WTC11 (cell line): ENCODE results near the gene RNF38. TPM values are rescaled to one million over a fixed set of nuclear protein-coding genes. Genes with fewer than 3 reads are reported as not detected.

Experiments used
- ATAC-seq: fragments of 200-7000 bp; cut with Tn5 transposase; 2 replicates; pipeline ENCODE4 v1.10.0; 2021; ENCODE audit warnings: mild to moderate bottlenecking, moderate library complexity
- CTCF ChIA-PET: fragments of 300-600 bp; sonication (Branson Sonifier 250); formaldehyde crosslinking; loops from one replicate; lab custom pipeline; 2021; ENCODE audit warnings: antibody characterized with exemption; lab: Charles Lee
- POLR2A ChIA-PET: fragments of 350-600 bp; sonication (Branson Sonifier 250); formaldehyde crosslinking; loops from one replicate; lab custom pipeline; 2021; ENCODE audit warnings: antibody characterized with exemption; lab: Charles Lee
- DNase-seq: peaks from one replicate; pipeline ENCODE4 v3.0.0; 2021; ENCODE audit warnings: low spot score
- H3K27ac Mint-ChIP-seq: 2 replicates; pipeline ENCODE4 v1.8.0; 2021; ENCODE audit warnings: mixed read lengths
- H3K27me3 Mint-ChIP-seq: 2 replicates; pipeline ENCODE4 v1.8.0; 2021; ENCODE audit warnings: low read depth, mild to moderate bottlenecking, moderate library complexity, mixed read lengths
- H3K36me3 Mint-ChIP-seq: 2 replicates; pipeline ENCODE4 v1.8.0; 2021; ENCODE audit warnings: mixed read lengths
- H3K4me1 Mint-ChIP-seq: 2 replicates; pipeline ENCODE4 v1.8.0; 2022; ENCODE audit warnings: mixed read lengths
- H3K4me3 Mint-ChIP-seq: 2 replicates; pipeline ENCODE4 v1.8.0; 2021; ENCODE audit warnings: mild to moderate bottlenecking, moderate library complexity, mixed read lengths
- H3K9me3 Mint-ChIP-seq: 2 replicates; pipeline ENCODE4 v1.8.0; 2021; ENCODE audit warnings: mixed read lengths
- CREM ChIP-seq: sonication (generic); formaldehyde crosslinking; IDR thresholded peaks from 2 replicates; pipeline ENCODE4 v1.8.1; 2022; ENCODE audit warnings: mild to moderate bottlenecking, missing genetic modification reagents, moderate library complexity
- IRF2 ChIP-seq: sonication (generic); formaldehyde crosslinking; IDR thresholded peaks from 2 replicates; pipeline ENCODE4 v1.8.0; 2022; ENCODE audit warnings: low read depth, missing genetic modification reagents, borderline replicate concordance
- JAZF1 ChIP-seq: fragments of 250-450 bp; sonication (Bioruptor Pico); IDR thresholded peaks from 2 replicates; pipeline ENCODE4 v1.9.0; 2021; ENCODE audit warnings: moderate library complexity, mild to moderate bottlenecking, inconsistent platforms
- JUN ChIP-seq: sonication (generic); formaldehyde crosslinking; IDR thresholded peaks from 2 replicates; pipeline ENCODE4 v1.8.0; 2023; ENCODE audit warnings: mild to moderate bottlenecking, missing genetic modification reagents
- NFE2L1 ChIP-seq: sonication (generic); formaldehyde crosslinking; IDR thresholded peaks from 2 replicates; pipeline ENCODE4 v1.8.1; 2023; ENCODE audit warnings: missing genetic modification reagents
- ZNF396 ChIP-seq: fragments of 250-450 bp; sonication (Bioruptor Pico); IDR thresholded peaks from 2 replicates; pipeline ENCODE4 v1.8.0; 2021; ENCODE audit warnings: mild to moderate bottlenecking, moderate library complexity, borderline replicate concordance
- total RNA-seq: library from RNA; stranded (reverse); gene quantifications from 3 replicates; pipeline ENCODE4 v1.2.3, GENCODE V29; 2021
- TF ChIP-seq, protein P1 (sequence below): fragments of 200-600 bp; IDR thresholded peaks from 2 replicates; pipeline ENCODE4 v1.8.0; 2022; ENCODE audit warnings: antibody characterized with exemption
- TF ChIP-seq, protein P2 (sequence below): fragments of 250-450 bp; sonication (Bioruptor Pico); IDR thresholded peaks from 2 replicates; pipeline ENCODE4 v2.1.2; 2022; ENCODE audit warnings: mild to moderate bottlenecking, moderate library complexity
- TF ChIP-seq, protein P3 (sequence below): fragments of 250-450 bp; sonication (Bioruptor Pico); IDR thresholded peaks from 2 replicates; pipeline ENCODE4 v1.9.0; 2021; ENCODE audit warnings: moderate library complexity, mild to moderate bottlenecking, inconsistent platforms, borderline replicate concordance
- TF ChIP-seq, protein P4 (sequence below): sonication (generic); formaldehyde crosslinking; IDR thresholded peaks from 2 replicates; pipeline ENCODE4 v1.8.0; 2022; ENCODE audit warnings: mild to moderate bottlenecking, missing genetic modification reagents
- TF ChIP-seq, protein P5 (sequence below): sonication (generic); formaldehyde crosslinking; IDR thresholded peaks from 2 replicates; pipeline ENCODE4 v1.8.1; 2023; ENCODE audit warnings: mild to moderate bottlenecking, missing genetic modification reagents
- TF ChIP-seq, protein P6 (sequence below): sonication (generic); formaldehyde crosslinking; IDR thresholded peaks from 2 replicates; pipeline ENCODE4 v1.8.0; 2023; ENCODE audit warnings: mild to moderate bottlenecking, missing genetic modification reagents
- TF ChIP-seq, protein P7 (sequence below): sonication (generic); formaldehyde crosslinking; IDR thresholded peaks from 2 replicates; pipeline ENCODE4 v1.8.0; 2023; ENCODE audit warnings: missing genetic modification reagents
- TF ChIP-seq, protein P8 (sequence below): fragments of 250-450 bp; sonication (Bioruptor Pico); conservative IDR thresholded peaks from 2 replicates; pipeline ENCODE4 v1.9.0; 2021; ENCODE audit warnings: mild to moderate bottlenecking
- TF ChIP-seq, protein P9 (sequence below): sonication (generic); formaldehyde crosslinking; IDR thresholded peaks from 2 replicates; pipeline ENCODE4 v1.8.0; 2022; ENCODE audit warnings: missing genetic modification reagents
- TF ChIP-seq, protein P10 (sequence below): sonication (generic); formaldehyde crosslinking; IDR thresholded peaks from 2 replicates; pipeline ENCODE4 v1.8.1; 2022; ENCODE audit warnings: mild to moderate bottlenecking, missing genetic modification reagents, moderate library complexity, borderline replicate concordance

RNF38 gene
- total RNA-seq, 1 experiment from 2014 or later: 56.4 TPM

DNA sequence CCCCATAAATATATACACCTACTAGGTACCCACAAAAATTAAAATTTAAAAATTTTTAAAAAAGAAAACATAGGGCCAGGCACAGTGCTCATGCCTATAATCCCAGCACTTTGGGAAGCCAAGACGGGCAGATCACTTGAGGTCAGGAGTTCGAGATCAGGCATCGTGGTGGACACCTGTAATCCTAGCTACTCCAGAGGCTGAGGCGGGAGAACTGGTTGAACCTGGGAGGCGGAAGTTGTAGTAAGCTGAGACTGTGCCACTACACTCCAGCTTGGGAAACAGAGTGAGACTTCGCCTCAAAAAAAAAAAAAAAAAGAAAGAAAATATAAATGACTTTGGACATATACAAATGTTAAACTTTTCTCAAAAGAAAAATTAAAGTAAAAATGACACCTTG, 33.3 kb upstream of the RNF38 start:
- Mint-ChIP-seq H3K4me1 (peaks cover 48% of the 10 kb centered on the region), H3K27me3 (no peaks in the 10 kb centered on the region), H3K36me3 (peaks cover 3% of the 10 kb centered on the region), H3K9me3 (no peaks in the 10 kb centered on the region), H3K4me3 (no peak overlapping the region), H3K27ac (no peak overlapping the region)
- CTCF ChIA-PET: interaction anchor here (0.5 to 1.8 kb wide), 3 partner anchors 20 to 49 kb away, joined by 4 to 5 read pairs (median 4); no protein-coding TSS in a partner anchor
- TF ChIP-seq, protein P1, sequence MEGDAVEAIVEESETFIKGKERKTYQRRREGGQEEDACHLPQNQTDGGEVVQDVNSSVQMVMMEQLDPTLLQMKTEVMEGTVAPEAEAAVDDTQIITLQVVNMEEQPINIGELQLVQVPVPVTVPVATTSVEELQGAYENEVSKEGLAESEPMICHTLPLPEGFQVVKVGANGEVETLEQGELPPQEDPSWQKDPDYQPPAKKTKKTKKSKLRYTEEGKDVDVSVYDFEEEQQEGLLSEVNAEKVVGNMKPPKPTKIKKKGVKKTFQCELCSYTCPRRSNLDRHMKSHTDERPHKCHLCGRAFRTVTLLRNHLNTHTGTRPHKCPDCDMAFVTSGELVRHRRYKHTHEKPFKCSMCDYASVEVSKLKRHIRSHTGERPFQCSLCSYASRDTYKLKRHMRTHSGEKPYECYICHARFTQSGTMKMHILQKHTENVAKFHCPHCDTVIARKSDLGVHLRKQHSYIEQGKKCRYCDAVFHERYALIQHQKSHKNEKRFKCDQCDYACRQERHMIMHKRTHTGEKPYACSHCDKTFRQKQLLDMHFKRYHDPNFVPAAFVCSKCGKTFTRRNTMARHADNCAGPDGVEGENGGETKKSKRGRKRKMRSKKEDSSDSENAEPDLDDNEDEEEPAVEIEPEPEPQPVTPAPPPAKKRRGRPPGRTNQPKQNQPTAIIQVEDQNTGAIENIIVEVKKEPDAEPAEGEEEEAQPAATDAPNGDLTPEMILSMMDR: no peak
- TF ChIP-seq, protein P2, sequence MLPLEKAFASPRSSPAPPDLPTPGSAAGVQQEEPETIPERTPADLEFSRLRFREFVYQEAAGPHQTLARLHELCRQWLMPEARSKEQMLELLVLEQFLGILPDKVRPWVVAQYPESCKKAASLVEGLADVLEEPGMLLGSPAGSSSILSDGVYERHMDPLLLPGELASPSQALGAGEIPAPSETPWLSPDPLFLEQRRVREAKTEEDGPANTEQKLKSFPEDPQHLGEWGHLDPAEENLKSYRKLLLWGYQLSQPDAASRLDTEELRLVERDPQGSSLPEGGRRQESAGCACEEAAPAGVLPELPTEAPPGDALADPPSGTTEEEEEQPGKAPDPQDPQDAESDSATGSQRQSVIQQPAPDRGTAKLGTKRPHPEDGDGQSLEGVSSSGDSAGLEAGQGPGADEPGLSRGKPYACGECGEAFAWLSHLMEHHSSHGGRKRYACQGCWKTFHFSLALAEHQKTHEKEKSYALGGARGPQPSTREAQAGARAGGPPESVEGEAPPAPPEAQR: no peak
- TF ChIP-seq NFE2L1 (CRISPR knock-in tag): no peak
- TF ChIP-seq, protein P3, sequence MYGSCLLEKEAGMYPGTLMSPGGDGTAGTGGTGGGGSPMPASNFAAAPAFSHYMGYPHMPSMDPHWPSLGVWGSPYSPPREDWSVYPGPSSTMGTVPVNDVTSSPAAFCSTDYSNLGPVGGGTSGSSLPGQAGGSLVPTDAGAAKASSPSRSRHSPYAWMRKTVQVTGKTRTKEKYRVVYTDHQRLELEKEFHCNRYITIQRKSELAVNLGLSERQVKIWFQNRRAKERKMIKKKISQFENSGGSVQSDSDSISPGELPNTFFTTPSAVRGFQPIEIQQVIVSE: no peak
- no peak for TF ChIP-seq ZNF396 (CRISPR knock-in tag)
- no peak for TF ChIP-seq JUN
- TF ChIP-seq JAZF1: no peak
- TF ChIP-seq CREM: no peak
- TF ChIP-seq, protein P4, sequence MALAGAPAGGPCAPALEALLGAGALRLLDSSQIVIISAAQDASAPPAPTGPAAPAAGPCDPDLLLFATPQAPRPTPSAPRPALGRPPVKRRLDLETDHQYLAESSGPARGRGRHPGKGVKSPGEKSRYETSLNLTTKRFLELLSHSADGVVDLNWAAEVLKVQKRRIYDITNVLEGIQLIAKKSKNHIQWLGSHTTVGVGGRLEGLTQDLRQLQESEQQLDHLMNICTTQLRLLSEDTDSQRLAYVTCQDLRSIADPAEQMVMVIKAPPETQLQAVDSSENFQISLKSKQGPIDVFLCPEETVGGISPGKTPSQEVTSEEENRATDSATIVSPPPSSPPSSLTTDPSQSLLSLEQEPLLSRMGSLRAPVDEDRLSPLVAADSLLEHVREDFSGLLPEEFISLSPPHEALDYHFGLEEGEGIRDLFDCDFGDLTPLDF (CRISPR knock-in tag): no peak
- TF ChIP-seq, protein P5, sequence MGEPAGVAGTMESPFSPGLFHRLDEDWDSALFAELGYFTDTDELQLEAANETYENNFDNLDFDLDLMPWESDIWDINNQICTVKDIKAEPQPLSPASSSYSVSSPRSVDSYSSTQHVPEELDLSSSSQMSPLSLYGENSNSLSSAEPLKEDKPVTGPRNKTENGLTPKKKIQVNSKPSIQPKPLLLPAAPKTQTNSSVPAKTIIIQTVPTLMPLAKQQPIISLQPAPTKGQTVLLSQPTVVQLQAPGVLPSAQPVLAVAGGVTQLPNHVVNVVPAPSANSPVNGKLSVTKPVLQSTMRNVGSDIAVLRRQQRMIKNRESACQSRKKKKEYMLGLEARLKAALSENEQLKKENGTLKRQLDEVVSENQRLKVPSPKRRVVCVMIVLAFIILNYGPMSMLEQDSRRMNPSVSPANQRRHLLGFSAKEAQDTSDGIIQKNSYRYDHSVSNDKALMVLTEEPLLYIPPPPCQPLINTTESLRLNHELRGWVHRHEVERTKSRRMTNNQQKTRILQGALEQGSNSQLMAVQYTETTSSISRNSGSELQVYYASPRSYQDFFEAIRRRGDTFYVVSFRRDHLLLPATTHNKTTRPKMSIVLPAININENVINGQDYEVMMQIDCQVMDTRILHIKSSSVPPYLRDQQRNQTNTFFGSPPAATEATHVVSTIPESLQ (CRISPR knock-in tag): no peak
- TF ChIP-seq, protein P6, sequence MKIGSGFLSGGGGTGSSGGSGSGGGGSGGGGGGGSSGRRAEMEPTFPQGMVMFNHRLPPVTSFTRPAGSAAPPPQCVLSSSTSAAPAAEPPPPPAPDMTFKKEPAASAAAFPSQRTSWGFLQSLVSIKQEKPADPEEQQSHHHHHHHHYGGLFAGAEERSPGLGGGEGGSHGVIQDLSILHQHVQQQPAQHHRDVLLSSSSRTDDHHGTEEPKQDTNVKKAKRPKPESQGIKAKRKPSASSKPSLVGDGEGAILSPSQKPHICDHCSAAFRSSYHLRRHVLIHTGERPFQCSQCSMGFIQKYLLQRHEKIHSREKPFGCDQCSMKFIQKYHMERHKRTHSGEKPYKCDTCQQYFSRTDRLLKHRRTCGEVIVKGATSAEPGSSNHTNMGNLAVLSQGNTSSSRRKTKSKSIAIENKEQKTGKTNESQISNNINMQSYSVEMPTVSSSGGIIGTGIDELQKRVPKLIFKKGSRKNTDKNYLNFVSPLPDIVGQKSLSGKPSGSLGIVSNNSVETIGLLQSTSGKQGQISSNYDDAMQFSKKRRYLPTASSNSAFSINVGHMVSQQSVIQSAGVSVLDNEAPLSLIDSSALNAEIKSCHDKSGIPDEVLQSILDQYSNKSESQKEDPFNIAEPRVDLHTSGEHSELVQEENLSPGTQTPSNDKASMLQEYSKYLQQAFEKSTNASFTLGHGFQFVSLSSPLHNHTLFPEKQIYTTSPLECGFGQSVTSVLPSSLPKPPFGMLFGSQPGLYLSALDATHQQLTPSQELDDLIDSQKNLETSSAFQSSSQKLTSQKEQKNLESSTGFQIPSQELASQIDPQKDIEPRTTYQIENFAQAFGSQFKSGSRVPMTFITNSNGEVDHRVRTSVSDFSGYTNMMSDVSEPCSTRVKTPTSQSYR (CRISPR knock-in tag): no peak
- TF ChIP-seq, protein P7, sequence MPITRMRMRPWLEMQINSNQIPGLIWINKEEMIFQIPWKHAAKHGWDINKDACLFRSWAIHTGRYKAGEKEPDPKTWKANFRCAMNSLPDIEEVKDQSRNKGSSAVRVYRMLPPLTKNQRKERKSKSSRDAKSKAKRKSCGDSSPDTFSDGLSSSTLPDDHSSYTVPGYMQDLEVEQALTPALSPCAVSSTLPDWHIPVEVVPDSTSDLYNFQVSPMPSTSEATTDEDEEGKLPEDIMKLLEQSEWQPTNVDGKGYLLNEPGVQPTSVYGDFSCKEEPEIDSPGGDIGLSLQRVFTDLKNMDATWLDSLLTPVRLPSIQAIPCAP (CRISPR knock-in tag): no peak
- TF ChIP-seq, protein P8, sequence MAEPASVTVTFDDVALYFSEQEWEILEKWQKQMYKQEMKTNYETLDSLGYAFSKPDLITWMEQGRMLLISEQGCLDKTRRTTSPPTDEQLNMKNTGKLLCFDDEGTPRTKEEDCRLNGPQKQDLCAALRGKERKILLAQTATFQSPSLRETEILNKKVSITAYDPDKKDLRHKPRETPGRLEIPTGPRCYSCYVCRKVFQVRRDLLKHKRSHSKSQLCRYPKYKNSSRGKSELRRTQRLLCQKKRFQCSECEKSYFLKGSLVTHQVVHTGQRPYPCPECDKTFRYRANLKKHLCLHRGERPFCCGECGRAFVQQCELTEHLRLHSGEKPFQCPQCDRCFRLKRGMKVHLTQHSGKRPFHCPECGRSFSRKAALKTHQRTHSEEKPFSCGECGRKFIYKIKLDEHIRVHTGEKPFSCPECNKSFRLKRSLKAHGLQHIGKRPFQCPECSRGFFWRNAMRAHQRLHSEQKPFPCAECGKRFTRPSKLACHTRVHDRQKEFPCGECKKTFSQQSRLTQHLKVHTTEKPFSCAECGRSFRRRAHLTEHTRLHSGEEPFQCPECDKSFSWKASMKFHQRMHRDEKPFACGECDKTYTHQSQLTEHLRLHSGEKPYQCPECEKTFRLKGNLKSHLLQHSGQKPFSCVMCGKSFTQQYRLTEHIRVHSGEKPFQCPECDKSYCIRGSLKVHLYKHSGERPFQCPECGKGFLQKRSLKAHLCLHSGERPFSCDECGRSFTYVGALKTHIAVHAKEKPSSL (CRISPR knock-in tag): no peak
- TF ChIP-seq, protein P9, sequence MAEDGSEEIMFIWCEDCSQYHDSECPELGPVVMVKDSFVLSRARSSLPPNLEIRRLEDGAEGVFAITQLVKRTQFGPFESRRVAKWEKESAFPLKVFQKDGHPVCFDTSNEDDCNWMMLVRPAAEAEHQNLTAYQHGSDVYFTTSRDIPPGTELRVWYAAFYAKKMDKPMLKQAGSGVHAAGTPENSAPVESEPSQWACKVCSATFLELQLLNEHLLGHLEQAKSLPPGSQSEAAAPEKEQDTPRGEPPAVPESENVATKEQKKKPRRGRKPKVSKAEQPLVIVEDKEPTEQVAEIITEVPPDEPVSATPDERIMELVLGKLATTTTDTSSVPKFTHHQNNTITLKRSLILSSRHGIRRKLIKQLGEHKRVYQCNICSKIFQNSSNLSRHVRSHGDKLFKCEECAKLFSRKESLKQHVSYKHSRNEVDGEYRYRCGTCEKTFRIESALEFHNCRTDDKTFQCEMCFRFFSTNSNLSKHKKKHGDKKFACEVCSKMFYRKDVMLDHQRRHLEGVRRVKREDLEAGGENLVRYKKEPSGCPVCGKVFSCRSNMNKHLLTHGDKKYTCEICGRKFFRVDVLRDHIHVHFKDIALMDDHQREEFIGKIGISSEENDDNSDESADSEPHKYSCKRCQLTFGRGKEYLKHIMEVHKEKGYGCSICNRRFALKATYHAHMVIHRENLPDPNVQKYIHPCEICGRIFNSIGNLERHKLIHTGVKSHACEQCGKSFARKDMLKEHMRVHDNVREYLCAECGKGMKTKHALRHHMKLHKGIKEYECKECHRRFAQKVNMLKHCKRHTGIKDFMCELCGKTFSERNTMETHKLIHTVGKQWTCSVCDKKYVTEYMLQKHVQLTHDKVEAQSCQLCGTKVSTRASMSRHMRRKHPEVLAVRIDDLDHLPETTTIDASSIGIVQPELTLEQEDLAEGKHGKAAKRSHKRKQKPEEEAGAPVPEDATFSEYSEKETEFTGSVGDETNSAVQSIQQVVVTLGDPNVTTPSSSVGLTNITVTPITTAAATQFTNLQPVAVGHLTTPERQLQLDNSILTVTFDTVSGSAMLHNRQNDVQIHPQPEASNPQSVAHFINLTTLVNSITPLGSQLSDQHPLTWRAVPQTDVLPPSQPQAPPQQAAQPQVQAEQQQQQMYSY (CRISPR knock-in tag): no peak
- no peak for TF ChIP-seq IRF2 (CRISPR knock-in tag)
- TF ChIP-seq, protein P10, sequence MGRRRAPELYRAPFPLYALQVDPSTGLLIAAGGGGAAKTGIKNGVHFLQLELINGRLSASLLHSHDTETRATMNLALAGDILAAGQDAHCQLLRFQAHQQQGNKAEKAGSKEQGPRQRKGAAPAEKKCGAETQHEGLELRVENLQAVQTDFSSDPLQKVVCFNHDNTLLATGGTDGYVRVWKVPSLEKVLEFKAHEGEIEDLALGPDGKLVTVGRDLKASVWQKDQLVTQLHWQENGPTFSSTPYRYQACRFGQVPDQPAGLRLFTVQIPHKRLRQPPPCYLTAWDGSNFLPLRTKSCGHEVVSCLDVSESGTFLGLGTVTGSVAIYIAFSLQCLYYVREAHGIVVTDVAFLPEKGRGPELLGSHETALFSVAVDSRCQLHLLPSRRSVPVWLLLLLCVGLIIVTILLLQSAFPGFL (CRISPR knock-in tag): no peak
- POLR2A ChIA-PET: no interaction called here
- DNase-seq: no peak
- ATAC-seq: no peak
